CD4-positive, alpha-beta T cell (primary cell): Measurements from ENCODE around the gene TMEM168. TPM values are rescaled to one million over a fixed set of nuclear protein-coding genes. Genes with fewer than 3 reads are reported as not detected.

Experiments used
- ATAC-seq: fragments of 200-7000 bp; cut with Tn5 transposase; one replicate; pipeline ENCODE4 v1.10.0; 2022; ENCODE audit warnings: mild to moderate bottlenecking; ENCODE audit not compliant: poor library complexity
- CTCF ChIA-PET: fragments of 350-600 bp; sonication (Branson Sonifier 250); formaldehyde crosslinking; loops from one replicate; lab custom pipeline; 2021; ENCODE audit warnings: antibody characterized with exemption, inconsistent platforms; lab: Charles Lee
- POLR2A ChIA-PET: fragments of 350-600 bp; sonication (Branson Sonifier 250); formaldehyde crosslinking; loops from one replicate; lab custom pipeline; 2021; ENCODE audit warnings: antibody characterized with exemption, inconsistent platforms; lab: Charles Lee
- DNase-seq, 14 experiments: peaks; one replicate each; pipeline ENCODE4 v3.0.0-alpha.2; 2013 to 2020; ENCODE audit warnings: mixed read lengths in 2 of 14
- H3K27ac ChIP-seq, 2 donors: one replicate each; pipeline versions ENCODE4 v1.5.1 to v1.7.0; 2013; ENCODE audit warnings: low read length in 2 of 2, low read depth in 1 of 2, mild to moderate bottlenecking in 1 of 2
- H3K27me3 ChIP-seq, 2 experiments: 1 replicate in 1 of 2; 2 replicates in 1 of 2; pipeline versions ENCODE4 v1.6.1 to v1.7.0; 2013; ENCODE audit warnings: low read length in 2 of 2, control low read depth in 1 of 2, mild to moderate bottlenecking in 1 of 2, moderate library complexity in 1 of 2; ENCODE audit not compliant: insufficient read depth in 2 of 2, control insufficient read depth in 1 of 2
- H3K36me3 ChIP-seq: one replicate; pipeline ENCODE4 v1.6.1; 2013; ENCODE audit warnings: low read length, control low read depth; ENCODE audit not compliant: insufficient read depth
- H3K4me1 ChIP-seq: one replicate; pipeline ENCODE4 v1.6.1; 2013; ENCODE audit warnings: low read length, control low read depth; ENCODE audit not compliant: insufficient read depth
- H3K4me3 ChIP-seq: one replicate; pipeline ENCODE4 v1.5.1; 2013; ENCODE audit warnings: mild to moderate bottlenecking, low read length, moderate library complexity
- H3K9me3 ChIP-seq, 2 experiments: 1 replicate in 1 of 2; 2 replicates in 1 of 2; pipeline versions ENCODE4 v1.6.1 to v1.7.0; 2013; ENCODE audit warnings: low read length in 2 of 2, mild to moderate bottlenecking in 2 of 2, control low read depth in 1 of 2, moderate library complexity in 1 of 2; ENCODE audit not compliant: control insufficient read depth in 1 of 2, insufficient read depth in 1 of 2
- H3K27ac Mint-ChIP-seq: one replicate; pipeline ENCODE4 v1.8.0; 2020; ENCODE audit warnings: mixed read lengths
- H3K27me3 Mint-ChIP-seq: one replicate; pipeline ENCODE4 v1.8.0; 2021; ENCODE audit warnings: mixed read lengths
- H3K36me3 Mint-ChIP-seq: one replicate; pipeline ENCODE4 v1.8.0; 2021; ENCODE audit warnings: low read depth, mixed read lengths
- H3K4me1 Mint-ChIP-seq: one replicate; pipeline ENCODE4 v1.8.0; 2021; ENCODE audit warnings: low read depth, mixed read lengths
- H3K4me3 Mint-ChIP-seq: one replicate; pipeline ENCODE4 v1.8.0; 2020; ENCODE audit warnings: mild to moderate bottlenecking, mixed read lengths
- H3K9me3 Mint-ChIP-seq: one replicate; pipeline ENCODE4 v1.8.0; 2020; ENCODE audit warnings: mixed read lengths
- CTCF ChIP-seq: fragments of 200-600 bp; IDR thresholded peaks from one replicate; pipeline ENCODE4 v1.8.0; 2022; ENCODE audit warnings: antibody characterized with exemption, mild to moderate bottlenecking
- intact Hi-C, 2 experiments: fragments of 100-400 bp; cut with DNase I in 1 of 2; cut with micrococcal nuclease in 1 of 2; formaldehyde crosslinking; loops; one replicate each; pipeline versions ENCODE4 v1.15.1 to v1.9.0; 2023 to 2025; cut with DNase I, micrococcal nuclease
- total RNA-seq, 174 experiments: library from RNA in 2 of 174; stranded (reverse) in 2 of 174; gene quantifications; one replicate each; pipeline ENCODE4 v1.2.3 and lab custom pipeline; 2021 to 2026

TMEM168 gene
- total RNA-seq, 2 experiments from 2014 or later: 11.5 to 11.9 TPM

GRCh38 chr7:112748381-112748780, 41.8 kb downstream of the TMEM168 start:
- H3K36me3 Mint-ChIP-seq: no peaks in the 10 kb centered on the region
- no peaks in the 10 kb centered on the region for H3K4me1 Mint-ChIP-seq

GRCh38 chr7:112745635-112746034, 44.6 kb downstream of the TMEM168 start:
- H3K27me3 Mint-ChIP-seq: no peaks in the 10 kb centered on the region
- TF ChIP-seq CTCF: no peak
- ChIA-PET POLR2A (no interaction called here), CTCF (no interaction called here)
- H3K27me3 ChIP-seq: no peaks in the 10 kb centered on the region
- H3K36me3 ChIP-seq: no peaks in the 10 kb centered on the region
- no peaks in the 10 kb centered on the region for H3K9me3 Mint-ChIP-seq
- no peak overlapping the region for H3K4me3 ChIP-seq
- no peaks in the 10 kb centered on the region for H3K4me1 ChIP-seq
- H3K36me3 Mint-ChIP-seq: no peaks in the 10 kb centered on the region
- DNase-seq (no peak), ATAC-seq (no peak)
- no peak overlapping the region for H3K4me3 Mint-ChIP-seq
- H3K27ac Mint-ChIP-seq: no peak overlapping the region
- intact Hi-C loops: no loop called here
- H3K4me1 Mint-ChIP-seq: no peaks in the 10 kb centered on the region
- H3K27ac ChIP-seq: no peak overlapping the region
- no peaks in the 10 kb centered on the region for H3K9me3 ChIP-seq

More at GRCh38 chr7:112748381-112748780, 41.8 kb downstream of the TMEM168 start:
- CTCF ChIA-PET: no interaction called here
- H3K4me1 ChIP-seq: no peaks in the 10 kb centered on the region
- no peaks in the 10 kb centered on the region for H3K9me3 ChIP-seq
- no peaks in the 10 kb centered on the region for H3K36me3 ChIP-seq
- intact Hi-C loops: no loop called here
- H3K27ac Mint-ChIP-seq: no peak overlapping the region
- H3K9me3 Mint-ChIP-seq: no peaks in the 10 kb centered on the region
- no peak overlapping the region for H3K27ac ChIP-seq
- no peaks in the 10 kb centered on the region for H3K27me3 ChIP-seq
- H3K4me3 Mint-ChIP-seq: no peak overlapping the region
- H3K4me3 ChIP-seq: no peak overlapping the region
- no peak for ATAC-seq
- POLR2A ChIA-PET: no interaction called here
- TF ChIP-seq CTCF: no peak
- no peak for DNase-seq
- no peaks in the 10 kb centered on the region for H3K27me3 Mint-ChIP-seq

- TF ChIP-seq CTCF: no peak
- no peak overlapping the region for H3K27ac ChIP-seq
- Mint-ChIP-seq H3K4me1 (no peaks in the 10 kb centered on the region), H3K27me3 (no peaks in the 10 kb centered on the region), H3K27ac (no peak overlapping the region), H3K9me3 (no peaks in the 10 kb centered on the region), H3K4me3 (no peak overlapping the region), H3K36me3 (no peaks in the 10 kb centered on the region)
- POLR2A ChIA-PET: no interaction called here
- intact Hi-C loops: no loop called here
- H3K27me3 ChIP-seq: no peaks in the 10 kb centered on the region
- DNase-seq (no peak), ATAC-seq (no peak)
- H3K36me3 ChIP-seq: no peaks in the 10 kb centered on the region
- CTCF ChIA-PET: interaction anchor here (0.9 kb wide), 1 partner anchor 15 kb away, joined by 3 read pairs; no protein-coding TSS in a partner anchor
- peaks cover 0 to 3% of the 10 kb centered on the region in 2 experiments for H3K9me3 ChIP-seq
- no peak overlapping the region for H3K4me3 ChIP-seq
- no peaks in the 10 kb centered on the region for H3K4me1 ChIP-seq
Observed at GRCh38 chr7:112744818-112745217, 45.4 kb downstream of the TMEM168 start.
